ES-I3 (cell line): ENCODE results near the gene GALR3.
"Not testable (repeated sequence)": the region's sequence is repeated elsewhere in the genome, so short reads cannot be mapped to it uniquely, and the experiment has no call there.

Experiments
- H3K36me3 ChIP-seq: 2 replicates; pipeline ENCODE4 v1.6.1; 2013; ENCODE audit warnings: mild to moderate bottlenecking, low read length, control low read depth, moderate library complexity; ENCODE audit not compliant: insufficient read depth
- H3K4me1 ChIP-seq: 2 replicates; pipeline ENCODE4 v1.6.1; 2013; ENCODE audit warnings: mild to moderate bottlenecking, control low read depth, low read length; ENCODE audit not compliant: insufficient read depth
- H3K9ac ChIP-seq: 2 replicates; pipeline ENCODE4 v1.6.1; 2013; ENCODE audit warnings: low read depth, mild to moderate bottlenecking, low read length, moderate library complexity
- H3K9me3 ChIP-seq: 2 replicates; pipeline ENCODE4 v1.6.1; 2013; ENCODE audit warnings: mild to moderate bottlenecking, low read length, moderate library complexity; ENCODE audit not compliant: control insufficient read depth, insufficient read depth

GALR3 gene

GRCh38 chr22:37796079-37796478 lies 27.1 kb upstream of the GALR3 start:
- H3K36me3 ChIP-seq: no peaks in the 10 kb centered on the region
- H3K4me1 ChIP-seq: no peaks in the 10 kb centered on the region
- no peaks in the 10 kb centered on the region for H3K9me3 ChIP-seq
- H3K9ac ChIP-seq: no peak overlapping the region

- not testable (repeated sequence) for H3K9ac ChIP-seq, H3K9me3 ChIP-seq, H3K36me3 ChIP-seq, H3K4me1 ChIP-seq
Observed at GRCh38 chr22:37797259-37797658, 25.9 kb upstream of the GALR3 start.

- Histone ChIP-seq H3K36me3 (no peaks in the 10 kb centered on the region), H3K9me3 (no peaks in the 10 kb centered on the region), H3K9ac (no peak overlapping the region), H3K4me1 (no peaks in the 10 kb centered on the region)
Observed at GRCh38 chr22:37797874-37798500, 25.2 kb upstream of the GALR3 start.

- H3K9ac ChIP-seq, H3K36me3 ChIP-seq, H3K4me1 ChIP-seq, H3K9me3 ChIP-seq: not testable (repeated sequence)
Observed at GRCh38 chr22:37799979-37800378, 23.2 kb upstream of the GALR3 start.

GRCh38 chr22:37801946-37802309 lies 21.3 kb upstream of the GALR3 start:
- H3K9ac ChIP-seq: peak overlapping the region; percentile 85; the same call in 1 of the 2 replicates
- no peaks in the 10 kb centered on the region for H3K4me1 ChIP-seq

GRCh38 chr22:37802310-37803194 lies 20.6 kb upstream of the GALR3 start:
- H3K9me3 ChIP-seq: no peaks in the 10 kb centered on the region
- H3K9ac ChIP-seq: peak overlapping the region; percentile 85; the same call in 1 of the 2 replicates
- no peaks in the 10 kb centered on the region for H3K4me1 ChIP-seq
- no peaks in the 10 kb centered on the region for H3K36me3 ChIP-seq

More at GRCh38 chr22:37801946-37802309, 21.3 kb upstream of the GALR3 start:
- H3K9me3 ChIP-seq: no peaks in the 10 kb centered on the region
- H3K36me3 ChIP-seq: no peaks in the 10 kb centered on the region

- Histone ChIP-seq H3K4me1 (no peaks in the 10 kb centered on the region), H3K9ac (peak overlapping the region; percentile 85), H3K36me3 (no peaks in the 10 kb centered on the region), H3K9me3 (no peaks in the 10 kb centered on the region)
Observed at GRCh38 chr22:37803195-37803638, 20.0 kb upstream of the GALR3 start.

- H3K36me3 ChIP-seq: no peaks in the 10 kb centered on the region
- peak overlapping the region; percentile 85 for H3K9ac ChIP-seq
- no peaks in the 10 kb centered on the region for H3K4me1 ChIP-seq
- H3K9me3 ChIP-seq: no peaks in the 10 kb centered on the region
Observed at GRCh38 chr22:37803639-37804351, 19.4 kb upstream of the GALR3 start.

GRCh38 chr22:37804352-37804880 lies 18.8 kb upstream of the GALR3 start:
- H3K36me3 ChIP-seq: no peaks in the 10 kb centered on the region
- H3K9ac ChIP-seq: peak overlapping the region; percentile 85
- no peaks in the 10 kb centered on the region for H3K4me1 ChIP-seq
- H3K9me3 ChIP-seq: no peaks in the 10 kb centered on the region

GRCh38 chr22:37804881-37805809 lies 18.0 kb upstream of the GALR3 start:
- Histone ChIP-seq H3K9me3 (no peaks in the 10 kb centered on the region), H3K36me3 (no peaks in the 10 kb centered on the region), H3K9ac (peak overlapping the region; percentile 85), H3K4me1 (no peaks in the 10 kb centered on the region)

GRCh38 chr22:37805810-37806277 lies 17.3 kb upstream of the GALR3 start:
- H3K4me1 ChIP-seq: no peaks in the 10 kb centered on the region
- H3K9me3 ChIP-seq: no peaks in the 10 kb centered on the region
- peak overlapping the region; percentile 85 for H3K9ac ChIP-seq
- no peaks in the 10 kb centered on the region for H3K36me3 ChIP-seq

GRCh38 chr22:37806409-37807333 lies 16.5 kb upstream of the GALR3 start:
- Histone ChIP-seq H3K9ac (peak overlapping the region; percentile 85), H3K9me3 (no peaks in the 10 kb centered on the region), H3K36me3 (no peaks in the 10 kb centered on the region), H3K4me1 (no peaks in the 10 kb centered on the region)
